Measurements from ENCODE around the gene RNF208. TPM values are rescaled to one million over a fixed set of nuclear protein-coding genes. Genes with fewer than 3 reads are reported as not detected.

The RNF208 gene
- total and polyA plus RNA-seq, 2 donors (not counting 1 experiment from before 2014, with no cell fraction given): 1.1 to 1.4 TPM

- no peak overlapping the region for H3K4me3 Mint-ChIP-seq
- no peaks in the 10 kb centered on the region for H3K27me3 Mint-ChIP-seq
- no peaks in the 10 kb centered on the region for H3K9me3 Mint-ChIP-seq (ENCODE audit: insufficient read depth)
- 96% methylated on average over 19 of the region's 19 CpGs for WGBS (ENCODE audit: insufficient coverage)
- intact Hi-C loops (cut with micrococcal nuclease): no loop called here
- Histone ChIP-seq H3K4me1 (ENCODE audit: control insufficient read depth in 2 of 2, insufficient read depth in 2 of 2, low read length in 2 of 2) (no peaks in the 10 kb centered on the region), H3K27ac (ENCODE audit: low read length in 2 of 2) (no peak overlapping the region), H2AFZ (ENCODE audit: insufficient read depth, low read depth, low read length, poor library complexity, severe bottlenecking) (no peak overlapping the region), H3K79me2 (ENCODE audit: control insufficient read depth, insufficient read depth, low read length) (peaks cover 3% of the 10 kb centered on the region), H3K36me3 (replicated peaks in 1 of 2; ENCODE audit: control extremely low read depth in 1 of 2, control insufficient read depth in 1 of 2, extremely low read depth in 1 of 2, insufficient read depth in 2 of 2, low read length in 1 of 2) (no peaks in the 10 kb centered on the region), H3K4me2 (replicated peaks; ENCODE audit: low read depth, low read length, poor library complexity, severe bottlenecking) (no peak overlapping the region), H4K20me1 (ENCODE audit: control insufficient read depth, insufficient read depth, low read length, poor library complexity, severe bottlenecking) (no peaks in the 10 kb centered on the region), H3K9me3 (ENCODE audit: control extremely low read depth in 1 of 3, control insufficient read depth in 2 of 3, insufficient read depth in 1 of 3, low read length in 2 of 3) (no peaks in the 10 kb centered on the region), H3K27me3 (replicated peaks in 1 of 4; ENCODE audit: control extremely low read depth in 1 of 4, control insufficient read depth in 3 of 4, insufficient read depth in 4 of 4, low read length in 3 of 4) (no peaks in the 10 kb centered on the region), H3K4me3 (ENCODE audit: control extremely low read depth in 1 of 5, extremely low read depth in 1 of 5, insufficient read depth in 1 of 5, low read depth in 2 of 5, low read length in 4 of 5) (no peak overlapping the region), H3K9ac (ENCODE audit: low read length) (no peak overlapping the region)
- no peaks in the 10 kb centered on the region for H3K4me1 Mint-ChIP-seq
- ChIA-PET CTCF (no interaction called here), POLR2A (interaction anchor here (1.2 kb wide), 1 partner anchor 8 kb away, joined by 4 read pairs; no protein-coding TSS in a partner anchor)
- ATAC-seq (ENCODE audit: low read depth): no peak
- no peak overlapping the region for H3K27ac Mint-ChIP-seq
- TF ChIP-seq, protein P1, sequence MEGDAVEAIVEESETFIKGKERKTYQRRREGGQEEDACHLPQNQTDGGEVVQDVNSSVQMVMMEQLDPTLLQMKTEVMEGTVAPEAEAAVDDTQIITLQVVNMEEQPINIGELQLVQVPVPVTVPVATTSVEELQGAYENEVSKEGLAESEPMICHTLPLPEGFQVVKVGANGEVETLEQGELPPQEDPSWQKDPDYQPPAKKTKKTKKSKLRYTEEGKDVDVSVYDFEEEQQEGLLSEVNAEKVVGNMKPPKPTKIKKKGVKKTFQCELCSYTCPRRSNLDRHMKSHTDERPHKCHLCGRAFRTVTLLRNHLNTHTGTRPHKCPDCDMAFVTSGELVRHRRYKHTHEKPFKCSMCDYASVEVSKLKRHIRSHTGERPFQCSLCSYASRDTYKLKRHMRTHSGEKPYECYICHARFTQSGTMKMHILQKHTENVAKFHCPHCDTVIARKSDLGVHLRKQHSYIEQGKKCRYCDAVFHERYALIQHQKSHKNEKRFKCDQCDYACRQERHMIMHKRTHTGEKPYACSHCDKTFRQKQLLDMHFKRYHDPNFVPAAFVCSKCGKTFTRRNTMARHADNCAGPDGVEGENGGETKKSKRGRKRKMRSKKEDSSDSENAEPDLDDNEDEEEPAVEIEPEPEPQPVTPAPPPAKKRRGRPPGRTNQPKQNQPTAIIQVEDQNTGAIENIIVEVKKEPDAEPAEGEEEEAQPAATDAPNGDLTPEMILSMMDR (IDR thresholded peaks at IDR 0.05): no peak
- no peak for TF ChIP-seq EZH2 (IDR thresholded peaks at IDR 0.05; ENCODE audit: borderline replicate concordance, insufficient read depth, low read depth, low read length, poor library complexity, severe bottlenecking)
- no peak for DNase-seq
Measured at GRCh38 chr9:137214620-137215019, 7.4 kb downstream of the RNF208 start.

DNA sequence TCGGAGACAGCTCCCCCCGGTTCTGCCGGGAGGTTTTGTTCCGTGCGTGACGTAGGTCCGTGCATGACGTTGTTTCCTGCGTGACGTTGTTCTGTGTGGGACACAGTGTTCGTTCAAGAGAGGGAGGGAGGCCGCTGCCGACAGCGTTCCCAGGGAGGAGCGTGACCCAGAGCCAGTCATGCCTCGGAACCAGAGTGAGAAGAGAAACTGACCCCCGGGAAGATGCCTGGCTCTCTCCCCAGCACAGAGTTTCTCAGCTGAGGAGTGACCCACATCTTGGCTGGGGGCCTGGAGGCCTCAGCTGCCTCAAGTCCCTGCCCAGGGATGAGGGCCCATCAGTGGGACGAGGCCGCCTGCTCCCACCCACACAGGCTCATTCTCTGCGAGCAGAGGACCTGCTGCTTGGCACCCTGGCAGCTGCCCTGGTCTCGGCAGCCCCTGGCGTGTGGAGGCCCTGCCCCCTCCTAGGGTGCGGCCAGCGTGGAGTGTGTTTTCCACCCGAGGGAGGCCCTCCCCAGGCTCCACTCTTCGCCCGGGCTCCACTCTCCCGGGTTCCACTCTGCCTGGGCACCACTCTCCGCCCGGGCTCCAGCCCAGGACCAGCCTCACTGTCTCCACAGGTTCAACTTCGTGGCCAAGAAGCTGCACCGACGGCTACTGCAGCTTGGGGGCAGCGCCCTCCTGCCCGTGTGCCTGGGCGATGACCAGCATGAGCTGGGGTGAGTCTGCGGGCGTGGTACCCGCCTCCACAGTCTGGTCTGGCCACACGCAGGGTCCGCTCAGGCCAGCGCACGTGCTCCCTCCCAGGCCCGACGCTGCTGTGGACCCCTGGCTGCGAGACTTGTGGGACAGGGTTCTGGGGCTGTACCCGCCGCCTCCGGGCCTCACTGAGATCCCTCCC lies 8.6 kb downstream of the RNF208 start:
- peaks cover 3% of the 10 kb centered on the region for H3K79me2 ChIP-seq (ENCODE audit: control insufficient read depth, insufficient read depth, low read length)
- no peaks in the 10 kb centered on the region for H3K4me1 Mint-ChIP-seq
- DNase-seq (no peak), ATAC-seq (ENCODE audit: low read depth) (no peak)
- WGBS (ENCODE audit: insufficient coverage): 96% methylated on average over 47 of the region's 49 CpGs
- H3K4me2 ChIP-seq (replicated peaks; ENCODE audit: low read depth, low read length, poor library complexity, severe bottlenecking): no peak overlapping the region
- no peaks in the 10 kb centered on the region for H3K9me3 ChIP-seq (ENCODE audit: control extremely low read depth in 1 of 3, control insufficient read depth in 2 of 3, insufficient read depth in 1 of 3, low read length in 2 of 3)
- H3K9ac ChIP-seq (ENCODE audit: low read length): no peak overlapping the region
- H3K36me3 ChIP-seq (replicated peaks in 1 of 2; ENCODE audit: control extremely low read depth in 1 of 2, control insufficient read depth in 1 of 2, extremely low read depth in 1 of 2, insufficient read depth in 2 of 2, low read length in 1 of 2): no peaks in the 10 kb centered on the region
- no peak overlapping the region for H3K27ac Mint-ChIP-seq
- no peak overlapping the region for H3K4me3 Mint-ChIP-seq
- no peaks in the 10 kb centered on the region for H3K9me3 Mint-ChIP-seq (ENCODE audit: insufficient read depth)
- intact Hi-C loops (cut with micrococcal nuclease): no loop called here
- H3K4me1 ChIP-seq (ENCODE audit: control insufficient read depth in 2 of 2, insufficient read depth in 2 of 2, low read length in 2 of 2): no peaks in the 10 kb centered on the region
- POLR2A ChIA-PET: interaction anchor here (1.2 kb wide), 1 partner anchor 10 kb away, joined by 4 read pairs; no protein-coding TSS in a partner anchor
- H3K27ac ChIP-seq (ENCODE audit: low read length in 2 of 2): no peak overlapping the region
- no peaks in the 10 kb centered on the region for H4K20me1 ChIP-seq (ENCODE audit: control insufficient read depth, insufficient read depth, low read length, poor library complexity, severe bottlenecking)
- CTCF ChIA-PET: no interaction called here
- H2AFZ ChIP-seq (ENCODE audit: insufficient read depth, low read depth, low read length, poor library complexity, severe bottlenecking): no peak overlapping the region
- H3K27me3 ChIP-seq (replicated peaks in 1 of 4; ENCODE audit: control extremely low read depth in 1 of 4, control insufficient read depth in 3 of 4, insufficient read depth in 4 of 4, low read length in 3 of 4): no peaks in the 10 kb centered on the region
- H3K4me3 ChIP-seq (ENCODE audit: control extremely low read depth in 1 of 5, extremely low read depth in 1 of 5, insufficient read depth in 1 of 5, low read depth in 2 of 5, low read length in 4 of 5): no peak overlapping the region
- TF ChIP-seq, protein P1 (IDR thresholded peaks at IDR 0.05): no peak
- no peak for TF ChIP-seq EZH2 (IDR thresholded peaks at IDR 0.05; ENCODE audit: borderline replicate concordance, insufficient read depth, low read depth, low read length, poor library complexity, severe bottlenecking)
- no peaks in the 10 kb centered on the region for H3K27me3 Mint-ChIP-seq

Measured in B cell (primary cell).